A549 (cell line): ENCODE measurements around the gene GAS1. TPM values are rescaled to one million over a fixed set of nuclear protein-coding genes. Genes with fewer than 3 reads are reported as not detected.

Experiments
- ATAC-seq, 2 experiments: fragments of 200-7000 bp in 1 of 2; fragments of >200 bp in 1 of 2; cut with Nextera tagmentation in 1 of 2; cut with Tn5 transposase in 1 of 2; 3 replicates each; pipeline versions ENCODE4 v1.8.0 to v1.9.1; 2018 to 2020; ENCODE audit warnings: mild to moderate bottlenecking in 1 of 2, moderate library complexity in 1 of 2
- CTCF ChIA-PET: fragments of 300-600 bp; sonication (Branson Sonifier 250); formaldehyde crosslinking; extraction: SDS; loops from one replicate; lab custom pipeline; 2021; ENCODE audit warnings: antibody characterized with exemption, inconsistent platforms; lab: Yijun Ruan, JAX
- POLR2A ChIA-PET: fragments of 350-600 bp; formaldehyde crosslinking; extraction: SDS; loops from one replicate; lab custom pipeline; 2021; ENCODE audit warnings: antibody characterized with exemption, inconsistent platforms; lab: Yijun Ruan, JAX
- DNase-seq, 2 experiments: peaks; one replicate each; pipeline versions ENCODE4 v3.0.0 to v3.0.0-alpha.2; 2011 to 2016; ENCODE audit warnings: low read depth in 1 of 2, low spot score in 1 of 2
- FAIRE-seq: peaks from 2 replicates; lab custom pipeline; 2011; peaks lifted over from hg19 to GRCh38; lab: Jason Lieb, UNC
- H3K27ac ChIP-seq, 2 experiments: fragments of >200 bp; sonication (Bioruptor Twin); formaldehyde crosslinking; 3 replicates each; pipeline ENCODE4 v1.5.1; 2016 to 2017
- H3K4me1 ChIP-seq: fragments of >200 bp; sonication (Bioruptor Twin); formaldehyde crosslinking; 3 replicates; pipeline ENCODE4 v1.6.1; 2016
- H3K4me2 ChIP-seq: fragments of >200 bp; sonication (Bioruptor Twin); formaldehyde crosslinking; 3 replicates; pipeline ENCODE4 v1.6.1; 2016
- H3K4me3 ChIP-seq: fragments of >200 bp; sonication (Bioruptor Twin); formaldehyde crosslinking; 3 replicates; pipeline ENCODE4 v1.5.1; 2016
- H3K9me3 ChIP-seq: fragments of >200 bp; sonication (Bioruptor Twin); formaldehyde crosslinking; 3 replicates; pipeline ENCODE4 v1.6.1; 2016
- CBX2 ChIP-seq: fragments of 200-600 bp; sonication (generic); IDR thresholded peaks from 2 replicates; pipeline ENCODE4 v1.6.1; 2016; ENCODE audit warnings: low read depth, mild to moderate bottlenecking, borderline replicate concordance
- CEBPB ChIP-seq, 2 experiments: fragments of >200 bp in 1 of 2; sonication (Bioruptor Twin) in 1 of 2; formaldehyde crosslinking in 1 of 2; IDR thresholded peaks; 2 replicates each; pipeline ENCODE4 v1.6.1; 2012 to 2016
- CHD2 ChIP-seq: fragments of 150-350 bp; IDR thresholded peaks from 2 replicates; pipeline ENCODE4 v1.6.1; 2014; ENCODE audit warnings: low read length; ENCODE audit not compliant: partially characterized antibody
- EHMT2 ChIP-seq: fragments of 200-600 bp; sonication (generic); IDR thresholded peaks from 2 replicates; pipeline ENCODE4 v1.6.1; 2016; ENCODE audit warnings: antibody characterized with exemption, low read depth, mild to moderate bottlenecking, moderate library complexity
- FOSL2 ChIP-seq, 2 experiments: fragments of 450-650 bp in 1 of 2; fragments of >200 bp in 1 of 2; sonication (Bioruptor Twin) in 1 of 2; formaldehyde crosslinking; IDR thresholded peaks; 2 replicates each; pipeline versions ENCODE4 v1.5.0 to v1.6.1; 2016 to 2020; ENCODE audit warnings: mild to moderate bottlenecking in 1 of 2, moderate library complexity in 1 of 2
- HMGXB4 ChIP-seq: fragments of 250-450 bp; sonication (Bioruptor Pico); IDR thresholded peaks from 2 replicates; pipeline ENCODE4 v1.5.0; 2021; ENCODE audit warnings: mild to moderate bottlenecking, moderate library complexity, borderline replicate concordance
- HOXB5 ChIP-seq: fragments of 250-450 bp; sonication (Bioruptor Pico); IDR thresholded peaks from 2 replicates; pipeline ENCODE4 v1.5.0; 2020; ENCODE audit warnings: mild to moderate bottlenecking, moderate library complexity
- JUNB ChIP-seq: fragments of >200 bp; sonication (Bioruptor Twin); formaldehyde crosslinking; IDR thresholded peaks from 2 replicates; pipeline ENCODE4 v1.6.1; 2016
- KDM1A ChIP-seq: fragments of 200-600 bp; sonication (generic); IDR thresholded peaks from 2 replicates; pipeline ENCODE4 v1.6.1; 2016; ENCODE audit warnings: low read depth, mild to moderate bottlenecking
- MAFK ChIP-seq: fragments of 450-650 bp; IDR thresholded peaks from 2 replicates; pipeline ENCODE4 v1.6.1; 2014; ENCODE audit not compliant: partially characterized antibody
- MAZ ChIP-seq: fragments of 150-350 bp; IDR thresholded peaks from 2 replicates; pipeline ENCODE4 v1.6.1; 2014; ENCODE audit warnings: antibody characterized with exemption, low read depth, low read length, borderline replicate concordance
- NFE2L2 ChIP-seq: fragments of 150-350 bp; conservative IDR thresholded peaks from 2 replicates; pipeline ENCODE4 v1.6.1; 2014; ENCODE audit warnings: low read length
- NR3C1 ChIP-seq: fragments of >200 bp; sonication (Bioruptor Twin); formaldehyde crosslinking; IDR thresholded peaks from 3 replicates; pipeline ENCODE4 v1.6.1; 2017
- PBX3 ChIP-seq: IDR thresholded peaks from 2 replicates; pipeline ENCODE4 v1.6.1; 2012
- POLR2AphosphoS2 ChIP-seq: conservative IDR thresholded peaks from 2 replicates; pipeline ENCODE4 v1.6.1; 2012; ENCODE audit warnings: low read length, improper control_type of control experiment, inconsistent platforms
- RAD21 ChIP-seq, 2 experiments: fragments of >200 bp in 1 of 2; sonication (Bioruptor Twin) in 1 of 2; formaldehyde crosslinking in 1 of 2; IDR thresholded peaks in 1 of 2; conservative IDR thresholded peaks in 1 of 2; 2 replicates in 1 of 2; 3 replicates in 1 of 2; pipeline ENCODE4 v1.6.1; 2012 to 2018; ENCODE audit warnings: inconsistent platforms in 1 of 2
- RFX5 ChIP-seq: fragments of 450-650 bp; IDR thresholded peaks from 2 replicates; pipeline ENCODE4 v1.7.1; 2014; ENCODE audit warnings: antibody characterized with exemption, mild to moderate bottlenecking, moderate library complexity
- SREBF2 ChIP-seq: fragments of 450-650 bp; IDR thresholded peaks from 2 replicates; pipeline ENCODE4 v1.6.1; 2014; ENCODE audit warnings: mild to moderate bottlenecking, moderate library complexity
- ZC3H11A ChIP-seq: fragments of 450-650 bp; IDR thresholded peaks from 2 replicates; pipeline ENCODE4 v1.6.1; 2014; ENCODE audit warnings: antibody characterized with exemption, mild to moderate bottlenecking
- ZFP36 ChIP-seq: fragments of 450-650 bp; IDR thresholded peaks from 2 replicates; pipeline ENCODE4 v1.6.1; 2014; ENCODE audit warnings: borderline replicate concordance; ENCODE audit not compliant: partially characterized antibody
- ZSCAN20 ChIP-seq: fragments of 250-450 bp; sonication (Bioruptor Pico); IDR thresholded peaks from 2 replicates; pipeline ENCODE4 v1.8.0; 2022; ENCODE audit warnings: mild to moderate bottlenecking, moderate library complexity
- WGBS: methylation state at CpG from one replicate; pipeline ENCODE4 v1.1.6; 2017; ENCODE audit errors: missing lambda C conversion rate; 5-methylcytosine and 5-hydroxymethylcytosine counted together
- polyA plus RNA-seq, 4 experiments: library from polyadenylated mRNA; depleted of rRNA in 3 of 4; stranded (reverse); fragments of >200 nt; fragmentation: RNase III in 1 of 4; extraction: RNeasy Plus Mini Kit Qiagen cat#74134 plus additional on column Dnase treatment in 1 of 4; gene quantifications; 2 replicates in 3 of 4; 3 replicates in 1 of 4; pipeline ENCODE4 v1.2.3, GENCODE V29; 2011 to 2017
- TF ChIP-seq, protein P1 (sequence below): fragments of >200 bp; sonication (Bioruptor Twin); formaldehyde crosslinking; IDR thresholded peaks from 3 replicates; pipeline ENCODE4 v1.5.1; 2016
- TF ChIP-seq, protein P2 (sequence below): IDR thresholded peaks from 2 replicates; pipeline ENCODE4 v1.6.1; 2012; ENCODE audit warnings: low read depth, borderline replicate concordance

The GAS1 gene
- polyA plus RNA-seq, 2 of the 4 experiments (the other 2 are of a cell fraction): 0.03 TPM; not detected in 1

DNA sequence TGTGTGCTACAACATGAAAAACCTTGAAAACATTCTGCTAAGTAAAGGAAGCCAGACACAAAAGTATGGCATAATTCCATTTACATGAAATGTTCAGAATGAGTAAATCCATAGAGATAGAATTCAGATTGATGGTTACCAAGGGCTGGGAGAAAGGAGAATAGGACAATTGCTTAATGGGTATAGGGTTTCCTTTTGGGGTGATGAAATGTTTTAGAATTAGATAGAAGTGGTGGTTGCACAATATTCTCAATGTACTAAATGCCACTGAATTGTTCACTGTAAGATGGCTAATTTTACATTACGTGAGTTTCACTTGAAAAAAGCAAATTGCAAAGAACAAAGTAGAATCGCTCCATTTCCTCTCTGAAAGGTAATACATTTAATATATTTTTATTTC is 43.0 kb upstream of the GAS1 start:
- no peaks in the 10 kb centered on the region for H3K9me3 ChIP-seq
- ChIA-PET CTCF (no interaction called here), POLR2A (no interaction called here)
- H3K4me2 ChIP-seq: no peak overlapping the region
- no peaks in the 10 kb centered on the region for H3K4me1 ChIP-seq
- no peak for TF ChIP-seq PBX3
- TF ChIP-seq JUNB: no peak
- TF ChIP-seq CBX2: no peak
- no peak for TF ChIP-seq NR3C1
- no peak for TF ChIP-seq ZSCAN20 (CRISPR knock-in tag)
- TF ChIP-seq NFE2L2: no peak
- TF ChIP-seq, protein P1, sequence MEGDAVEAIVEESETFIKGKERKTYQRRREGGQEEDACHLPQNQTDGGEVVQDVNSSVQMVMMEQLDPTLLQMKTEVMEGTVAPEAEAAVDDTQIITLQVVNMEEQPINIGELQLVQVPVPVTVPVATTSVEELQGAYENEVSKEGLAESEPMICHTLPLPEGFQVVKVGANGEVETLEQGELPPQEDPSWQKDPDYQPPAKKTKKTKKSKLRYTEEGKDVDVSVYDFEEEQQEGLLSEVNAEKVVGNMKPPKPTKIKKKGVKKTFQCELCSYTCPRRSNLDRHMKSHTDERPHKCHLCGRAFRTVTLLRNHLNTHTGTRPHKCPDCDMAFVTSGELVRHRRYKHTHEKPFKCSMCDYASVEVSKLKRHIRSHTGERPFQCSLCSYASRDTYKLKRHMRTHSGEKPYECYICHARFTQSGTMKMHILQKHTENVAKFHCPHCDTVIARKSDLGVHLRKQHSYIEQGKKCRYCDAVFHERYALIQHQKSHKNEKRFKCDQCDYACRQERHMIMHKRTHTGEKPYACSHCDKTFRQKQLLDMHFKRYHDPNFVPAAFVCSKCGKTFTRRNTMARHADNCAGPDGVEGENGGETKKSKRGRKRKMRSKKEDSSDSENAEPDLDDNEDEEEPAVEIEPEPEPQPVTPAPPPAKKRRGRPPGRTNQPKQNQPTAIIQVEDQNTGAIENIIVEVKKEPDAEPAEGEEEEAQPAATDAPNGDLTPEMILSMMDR: no peak
- no peak for TF ChIP-seq ZFP36
- TF ChIP-seq SREBF2: no peak
- TF ChIP-seq ZC3H11A: no peak
- TF ChIP-seq, protein P2, sequence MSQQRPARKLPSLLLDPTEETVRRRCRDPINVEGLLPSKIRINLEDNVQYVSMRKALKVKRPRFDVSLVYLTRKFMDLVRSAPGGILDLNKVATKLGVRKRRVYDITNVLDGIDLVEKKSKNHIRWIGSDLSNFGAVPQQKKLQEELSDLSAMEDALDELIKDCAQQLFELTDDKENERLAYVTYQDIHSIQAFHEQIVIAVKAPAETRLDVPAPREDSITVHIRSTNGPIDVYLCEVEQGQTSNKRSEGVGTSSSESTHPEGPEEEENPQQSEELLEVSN: no peak
- no peak for TF ChIP-seq EHMT2
- no peak for TF ChIP-seq RFX5
- TF ChIP-seq HMGXB4 (CRISPR knock-in tag): no peak
- no peak for TF ChIP-seq POLR2AphosphoS2
- DNase-seq: no peak
- no peak for ATAC-seq
- FAIRE-seq: no peak
- no peak overlapping the region for H3K4me3 ChIP-seq
- 36% methylated on average over 2 of the region's 2 CpGs for WGBS
- no peak overlapping the region for H3K27ac ChIP-seq

- no peak for FAIRE-seq
- POLR2A ChIA-PET: no interaction called here
- TF ChIP-seq MAZ (no peak), FOSL2 (IDR thresholded peaks at IDR 0.05) (no peak), FOSL2 (CRISPR knock-in tag; IDR thresholded peaks at IDR 0.05) (no peak), RFX5 (no peak), HOXB5 (CRISPR knock-in tag) (no peak), CHD2 (no peak), KDM1A (no peak), ZFP36 (no peak), RAD21 (conservative IDR thresholded peaks at IDR 0.05 in 1 of 2, IDR thresholded peaks at IDR 0.05 in 1 of 2) (no peak), MAFK (no peak), CEBPB (IDR thresholded peaks at IDR 0.05) (no peak), PBX3 (no peak)
These were observed 40.6 kb upstream of the GAS1 start for GRCh38 chr9:86987900-86988299.

More at GRCh38 chr9:86987900-86988299, 40.6 kb upstream of the GAS1 start:
- H3K9me3 ChIP-seq: no peaks in the 10 kb centered on the region
- 2% methylated on average over 2 of the region's 2 CpGs for WGBS
- H3K4me2 ChIP-seq: no peak overlapping the region
- CTCF ChIA-PET: interaction anchor here (0.6 kb wide), 1 partner anchor 106 kb away, joined by 3 read pairs; no protein-coding TSS in a partner anchor
- DNase-seq (no peak), ATAC-seq (no peak)
- H3K4me3 ChIP-seq: no peak overlapping the region
- no peaks in the 10 kb centered on the region for H3K4me1 ChIP-seq
- H3K27ac ChIP-seq: no peak overlapping the region
